GM21423 (cell line): ENCODE results near the gene ZBTB4.

Experiments used
- ATAC-seq: cut with Tn5 transposase; IDR thresholded peaks from one replicate; pipeline ENCODE4 v1.9.1; 2021; ENCODE audit warnings: mild to moderate bottlenecking, moderate library complexity; ENCODE audit not compliant: unreplicated experiment

Gene ZBTB4, protein sequence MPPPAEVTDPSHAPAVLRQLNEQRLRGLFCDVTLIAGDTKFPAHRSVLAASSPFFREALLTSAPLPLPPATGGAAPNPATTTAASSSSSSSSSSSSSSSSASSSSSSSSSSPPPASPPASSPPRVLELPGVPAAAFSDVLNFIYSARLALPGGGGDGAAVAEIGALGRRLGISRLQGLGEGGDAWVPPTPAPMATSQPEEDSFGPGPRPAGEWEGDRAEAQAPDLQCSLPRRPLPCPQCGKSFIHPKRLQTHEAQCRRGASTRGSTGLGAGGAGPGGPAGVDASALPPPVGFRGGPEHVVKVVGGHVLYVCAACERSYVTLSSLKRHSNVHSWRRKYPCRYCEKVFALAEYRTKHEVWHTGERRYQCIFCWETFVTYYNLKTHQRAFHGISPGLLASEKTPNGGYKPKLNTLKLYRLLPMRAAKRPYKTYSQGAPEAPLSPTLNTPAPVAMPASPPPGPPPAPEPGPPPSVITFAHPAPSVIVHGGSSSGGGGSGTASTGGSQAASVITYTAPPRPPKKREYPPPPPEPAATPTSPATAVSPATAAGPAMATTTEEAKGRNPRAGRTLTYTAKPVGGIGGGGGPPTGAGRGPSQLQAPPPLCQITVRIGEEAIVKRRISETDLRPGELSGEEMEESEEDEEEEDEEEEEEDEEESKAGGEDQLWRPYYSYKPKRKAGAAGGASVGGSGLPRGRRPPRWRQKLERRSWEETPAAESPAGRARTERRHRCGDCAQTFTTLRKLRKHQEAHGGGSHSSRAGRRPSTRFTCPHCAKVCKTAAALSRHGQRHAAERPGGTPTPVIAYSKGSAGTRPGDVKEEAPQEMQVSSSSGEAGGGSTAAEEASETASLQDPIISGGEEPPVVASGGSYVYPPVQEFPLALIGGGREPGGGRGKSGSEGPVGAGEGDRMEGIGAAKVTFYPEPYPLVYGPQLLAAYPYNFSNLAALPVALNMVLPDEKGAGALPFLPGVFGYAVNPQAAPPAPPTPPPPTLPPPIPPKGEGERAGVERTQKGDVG

DNA sequence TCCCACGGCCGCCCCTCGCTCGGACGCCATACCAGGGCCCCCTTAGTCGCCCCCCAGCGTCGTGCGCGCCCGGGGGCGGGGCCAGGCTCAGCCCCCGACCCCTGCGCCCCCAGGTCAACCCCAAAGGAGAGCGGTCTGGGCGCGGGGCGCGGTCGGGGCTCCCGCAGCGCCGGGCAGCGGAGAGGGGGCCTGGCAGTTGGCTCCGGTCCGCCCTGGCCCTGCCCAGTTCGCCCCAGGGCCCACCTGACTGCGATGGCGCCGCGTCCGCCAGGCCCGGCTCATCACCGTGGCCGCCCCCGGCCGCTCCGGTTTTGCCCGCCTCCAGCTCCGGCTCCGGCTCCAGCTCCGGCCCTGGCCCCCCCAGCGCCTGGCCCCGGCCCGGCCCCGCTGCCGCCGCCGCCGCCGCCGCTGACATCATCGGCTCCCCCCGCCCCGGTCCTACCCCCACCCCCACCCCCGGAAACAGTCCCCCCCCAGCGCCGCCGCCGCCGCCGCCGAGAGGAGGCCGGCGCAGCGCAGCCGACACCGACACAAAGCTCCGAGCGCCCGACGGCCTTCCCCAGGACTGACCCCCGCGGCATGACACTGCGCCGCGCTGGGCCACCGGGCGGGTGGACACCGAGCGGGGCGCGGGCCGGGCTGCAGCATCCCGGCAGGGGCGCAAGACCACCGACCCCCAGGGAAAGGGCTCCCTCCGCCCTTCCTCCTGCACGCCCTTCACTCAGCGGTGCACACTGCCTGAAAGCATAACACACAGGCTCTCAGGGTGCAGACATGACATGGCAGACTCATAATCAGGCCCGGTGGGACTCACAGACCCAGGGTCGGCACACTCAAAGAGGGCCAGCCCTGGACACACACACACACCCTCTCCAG lies at the start of gene ZBTB4:
TSS of gene ZBTB4 (minus strand) at position 419 of the 876 bp plus-strand sequence. CDS start 12,830 bp downstream, outside the sequence.
- no peak for ATAC-seq

DNA sequence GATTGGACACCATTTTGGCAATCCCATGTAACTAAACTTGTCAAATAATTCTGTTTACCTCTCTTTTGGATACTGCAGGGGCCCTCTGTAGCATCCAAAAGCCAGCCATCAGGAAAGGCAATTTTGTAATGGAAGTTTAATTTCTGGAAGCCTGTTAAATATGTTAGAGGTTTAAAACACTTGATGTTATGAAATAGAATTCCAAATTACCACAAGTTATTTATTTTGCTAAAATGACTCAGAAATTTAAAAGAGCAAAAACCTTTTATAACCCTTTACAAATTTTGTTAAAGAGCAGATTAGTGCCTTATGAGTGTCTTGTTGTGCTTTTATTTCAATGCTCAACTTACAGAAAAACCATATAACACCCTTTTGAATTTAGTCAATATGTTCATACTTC lies 49.4 kb upstream of the ZBTB4 start:
- no peak for ATAC-seq

DNA sequence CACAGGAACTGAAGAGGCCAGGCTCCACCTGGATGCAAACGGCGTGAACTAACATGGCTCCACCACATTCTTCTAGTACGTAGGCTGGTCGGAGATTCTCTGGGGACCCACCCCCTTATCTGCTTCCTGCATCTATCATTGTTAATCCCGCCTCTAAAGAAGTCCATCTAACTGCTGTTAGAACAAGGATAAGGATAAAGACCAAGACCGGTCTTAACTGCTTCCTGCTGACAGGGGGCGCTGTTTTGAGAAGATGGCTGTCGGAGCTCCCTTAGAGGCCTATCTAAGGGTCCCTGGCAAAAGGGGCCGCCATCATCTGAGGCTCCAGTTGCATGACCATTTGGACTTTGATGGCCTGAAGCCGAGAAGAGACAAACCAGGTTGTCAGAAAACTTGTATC lies 43.6 kb upstream of the ZBTB4 start:
- no peak for ATAC-seq

DNA sequence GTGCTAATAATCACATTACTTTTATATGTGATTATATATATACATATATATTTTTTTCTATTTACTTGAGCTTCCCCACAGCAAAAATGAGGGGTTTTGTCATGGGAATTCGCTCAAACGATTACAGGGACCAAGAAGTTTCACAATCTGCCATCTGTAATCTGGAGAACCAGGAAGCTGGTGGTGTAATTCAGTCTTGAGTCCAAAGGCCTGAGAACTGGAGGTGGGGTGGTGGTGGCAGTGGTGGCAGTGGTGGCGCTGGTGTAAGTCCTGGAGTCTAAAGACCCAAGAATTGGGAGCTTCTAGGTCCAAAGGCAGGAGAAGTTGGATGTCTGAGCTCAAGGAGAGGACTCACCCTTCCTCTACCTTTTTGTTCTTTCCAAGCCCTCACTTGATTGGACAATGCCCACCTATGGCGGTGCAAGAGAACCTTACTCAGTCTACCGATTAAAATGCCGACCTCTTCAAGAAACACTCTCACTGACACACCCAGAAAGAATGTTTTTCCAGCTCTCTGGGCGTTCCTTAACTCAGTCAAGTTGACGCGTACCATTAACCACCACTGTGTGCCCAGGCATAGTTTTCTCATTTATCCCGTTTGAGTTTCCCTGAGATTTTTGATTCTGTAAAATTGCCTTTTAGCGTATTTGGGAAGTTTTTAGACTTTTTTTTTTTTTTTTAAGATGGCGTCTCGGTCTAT lies 36.6 kb upstream of the ZBTB4 start:
- ATAC-seq = no peak

DNA sequence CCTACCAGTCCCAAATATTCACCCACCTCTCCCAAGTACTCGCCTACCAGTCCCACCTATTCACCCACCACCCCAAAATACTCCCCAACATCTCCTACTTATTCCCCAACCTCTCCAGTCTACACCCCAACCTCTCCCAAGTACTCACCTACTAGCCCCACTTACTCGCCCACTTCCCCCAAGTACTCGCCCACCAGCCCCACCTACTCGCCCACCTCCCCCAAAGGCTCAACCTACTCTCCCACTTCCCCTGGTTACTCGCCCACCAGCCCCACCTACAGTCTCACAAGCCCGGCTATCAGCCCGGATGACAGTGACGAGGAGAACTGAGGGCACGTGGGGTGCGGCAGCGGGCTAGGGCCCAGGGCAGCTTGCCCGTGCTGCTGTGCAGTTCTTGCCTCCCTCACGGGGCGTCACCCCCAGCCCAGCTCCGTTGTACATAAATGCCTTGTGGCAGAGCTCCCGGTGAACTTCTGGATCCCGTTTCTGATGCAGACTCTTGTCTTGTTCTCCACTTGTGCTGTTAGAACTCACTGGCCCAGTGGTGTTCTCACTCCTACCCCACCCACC lies 34.5 kb upstream of the ZBTB4 start:
- ATAC-seq = no peak

DNA sequence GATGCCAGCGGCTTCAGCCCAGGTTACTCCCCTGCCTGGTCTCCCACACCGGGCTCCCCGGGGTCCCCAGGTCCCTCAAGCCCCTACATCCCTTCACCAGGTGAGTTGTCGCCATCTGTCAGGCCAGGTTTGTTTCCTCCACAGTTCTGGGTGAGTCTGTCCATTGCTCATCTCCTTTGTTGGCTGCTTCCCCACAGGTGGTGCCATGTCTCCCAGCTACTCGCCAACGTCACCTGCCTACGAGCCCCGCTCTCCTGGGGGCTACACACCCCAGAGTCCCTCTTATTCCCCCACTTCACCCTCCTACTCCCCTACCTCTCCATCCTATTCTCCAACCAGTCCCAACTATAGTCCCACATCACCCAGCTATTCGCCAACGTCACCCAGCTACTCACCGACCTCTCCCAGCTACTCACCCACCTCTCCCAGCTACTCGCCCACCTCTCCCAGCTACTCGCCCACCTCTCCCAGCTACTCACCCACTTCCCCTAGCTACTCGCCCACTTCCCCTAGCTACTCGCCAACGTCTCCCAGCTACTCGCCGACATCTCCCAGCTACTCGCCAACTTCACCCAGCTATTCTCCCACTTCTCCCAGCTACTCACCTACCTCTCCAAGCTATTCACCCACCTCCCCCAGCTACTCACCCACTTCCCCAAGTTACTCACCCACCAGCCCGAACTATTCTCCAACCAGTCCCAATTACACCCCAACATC lies 33.6 kb upstream of the ZBTB4 start:
- no peak for ATAC-seq

DNA sequence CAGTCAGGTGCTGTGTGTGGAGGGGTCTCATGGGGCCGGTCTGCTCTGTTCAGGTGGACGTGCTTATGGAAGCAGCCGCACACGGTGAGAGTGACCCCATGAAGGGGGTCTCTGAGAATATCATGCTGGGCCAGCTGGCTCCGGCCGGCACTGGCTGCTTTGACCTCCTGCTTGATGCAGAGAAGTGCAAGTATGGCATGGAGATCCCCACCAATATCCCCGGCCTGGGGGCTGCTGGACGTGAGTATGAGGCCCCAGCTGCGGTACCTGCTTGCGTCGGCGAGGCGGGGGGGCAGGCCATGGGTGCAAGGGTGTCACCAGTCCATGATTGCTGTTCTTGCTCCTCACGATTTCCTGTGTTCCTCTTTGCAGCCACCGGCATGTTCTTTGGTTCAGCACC lies 32.7 kb upstream of the ZBTB4 start:
- ATAC-seq = no peak

DNA sequence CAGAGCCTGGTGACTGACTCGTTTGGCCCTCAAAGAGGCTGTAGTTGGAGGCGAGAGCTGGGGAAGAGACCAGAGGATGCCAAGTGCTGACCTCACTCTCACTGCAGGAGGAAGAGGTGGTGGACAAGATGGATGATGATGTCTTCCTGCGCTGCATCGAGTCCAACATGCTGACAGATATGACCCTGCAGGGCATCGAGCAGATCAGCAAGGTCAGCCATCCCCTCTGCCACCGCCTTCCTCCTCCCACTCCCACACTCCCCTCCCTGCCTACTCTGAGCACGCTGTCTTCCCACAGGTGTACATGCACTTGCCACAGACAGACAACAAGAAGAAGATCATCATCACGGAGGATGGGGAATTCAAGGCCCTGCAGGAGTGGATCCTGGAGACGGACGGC lies 31.7 kb upstream of the ZBTB4 start:
- no peak for ATAC-seq

DNA sequence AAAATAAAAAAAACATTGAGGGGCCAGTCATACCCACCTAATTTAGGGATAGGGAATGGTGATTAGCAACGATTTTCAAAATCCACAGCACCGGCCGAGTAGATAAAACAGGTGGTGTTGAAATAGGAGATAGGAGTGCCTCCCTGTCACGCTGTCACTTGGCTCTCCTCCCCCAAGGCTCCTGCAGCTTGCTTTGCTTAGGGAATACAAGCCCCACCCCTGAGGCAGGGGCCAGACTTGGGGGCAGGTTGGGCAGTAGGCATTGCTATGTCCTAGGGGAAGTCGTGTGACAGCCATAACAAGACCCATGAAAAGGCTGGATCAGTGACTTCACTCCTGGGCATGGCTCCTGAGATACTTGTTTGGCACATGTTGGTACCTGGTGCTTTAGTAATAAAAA lies 30.5 kb upstream of the ZBTB4 start:
- no peak for ATAC-seq

DNA sequence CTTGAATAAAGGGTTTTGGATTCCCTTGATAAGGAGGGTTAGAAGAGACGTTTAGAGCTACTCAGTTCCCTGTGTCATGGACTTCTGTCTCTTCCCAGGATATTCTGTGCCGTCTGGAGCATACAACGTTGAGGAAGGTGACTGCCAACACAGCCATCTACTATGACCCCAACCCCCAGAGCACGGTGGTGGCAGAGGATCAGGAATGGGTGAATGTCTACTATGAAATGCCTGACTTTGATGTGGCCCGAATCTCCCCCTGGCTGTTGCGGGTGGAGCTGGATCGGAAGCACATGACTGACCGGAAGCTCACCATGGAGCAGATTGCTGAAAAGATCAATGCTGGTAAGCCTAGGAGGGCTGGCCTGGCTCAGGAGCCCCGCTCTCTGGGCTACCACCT lies 29.4 kb upstream of the ZBTB4 start:
- ATAC-seq = no peak

DNA sequence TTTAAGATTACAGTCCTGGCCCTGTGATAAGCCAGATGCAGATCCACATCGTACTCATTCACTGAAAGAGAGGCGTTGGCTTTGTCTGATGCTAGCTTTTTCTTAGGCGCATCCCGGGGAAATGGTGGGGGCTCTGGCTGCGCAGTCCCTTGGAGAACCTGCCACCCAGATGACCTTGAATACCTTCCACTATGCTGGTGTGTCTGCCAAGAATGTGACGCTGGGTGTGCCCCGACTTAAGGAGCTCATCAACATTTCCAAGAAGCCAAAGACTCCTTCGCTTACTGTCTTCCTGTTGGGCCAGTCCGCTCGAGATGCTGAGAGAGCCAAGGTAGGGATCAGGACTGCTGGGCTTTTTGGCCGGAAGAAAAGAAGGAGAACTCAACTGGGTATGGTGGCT lies 28.7 kb upstream of the ZBTB4 start:
- ATAC-seq = no peak

DNA sequence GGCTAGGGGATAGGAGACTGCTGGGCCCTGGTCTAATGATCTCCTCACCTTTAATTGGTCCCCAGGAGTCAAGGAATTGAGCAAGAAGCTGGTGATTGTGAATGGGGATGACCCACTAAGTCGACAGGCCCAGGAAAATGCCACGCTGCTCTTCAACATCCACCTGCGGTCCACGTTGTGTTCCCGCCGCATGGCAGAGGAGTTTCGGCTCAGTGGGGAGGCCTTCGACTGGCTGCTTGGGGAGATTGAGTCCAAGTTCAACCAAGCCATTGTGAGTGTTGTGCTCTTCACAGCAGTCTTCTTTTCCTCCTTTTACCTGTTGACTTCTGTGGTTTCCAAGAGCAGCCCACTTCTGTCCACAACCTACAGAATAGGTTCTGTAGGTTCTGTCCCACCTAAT lies 24.1 kb upstream of the ZBTB4 start:
- ATAC-seq = no peak

DNA sequence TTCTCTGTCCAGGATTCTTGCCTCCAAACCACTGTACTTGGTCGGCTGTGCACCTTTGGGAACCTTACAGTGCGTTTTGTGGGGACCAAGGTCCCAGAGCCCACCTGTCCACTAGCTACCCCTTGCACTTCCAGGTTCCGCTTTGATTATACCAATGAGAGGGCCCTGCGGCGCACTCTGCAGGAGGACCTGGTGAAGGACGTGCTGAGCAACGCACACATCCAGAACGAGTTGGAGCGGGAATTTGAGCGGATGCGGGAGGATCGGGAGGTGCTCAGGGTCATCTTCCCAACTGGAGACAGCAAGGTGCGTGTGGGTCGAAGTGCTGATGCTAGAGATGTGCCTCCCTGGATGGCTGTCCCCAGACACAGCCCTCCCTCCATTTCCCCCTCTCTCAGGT lies 23.6 kb upstream of the ZBTB4 start:
- no peak for ATAC-seq

DNA sequence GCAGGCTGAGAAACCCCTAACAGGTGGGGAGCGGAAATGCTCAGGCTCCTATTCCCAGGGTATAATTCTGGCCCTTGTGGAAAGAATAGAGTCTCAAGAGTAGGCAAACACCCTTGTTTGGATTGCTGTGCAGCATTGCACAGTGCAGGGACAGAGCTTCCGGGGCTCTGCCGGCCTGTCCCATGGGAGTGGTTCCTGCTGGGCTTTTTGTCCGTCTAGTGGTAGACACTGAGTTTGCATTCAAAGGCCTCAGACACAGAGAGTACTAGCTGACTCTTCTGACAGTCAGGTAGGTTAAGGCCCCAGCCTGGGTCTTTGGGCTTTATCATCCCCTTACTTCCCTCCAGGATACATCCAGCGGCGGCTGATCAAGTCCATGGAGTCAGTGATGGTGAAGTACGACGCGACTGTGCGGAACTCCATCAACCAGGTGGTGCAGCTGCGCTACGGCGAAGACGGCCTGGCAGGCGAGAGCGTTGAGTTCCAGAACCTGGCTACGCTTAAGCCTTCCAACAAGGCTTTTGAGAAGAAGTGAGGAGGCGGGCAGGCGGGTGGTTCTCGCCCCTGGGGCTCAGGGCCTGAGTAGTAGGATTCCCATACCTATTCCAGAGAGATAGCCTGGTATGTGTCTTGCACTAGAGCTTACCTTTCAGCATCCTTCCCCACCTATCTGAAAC lies 22.9 kb upstream of the ZBTB4 start:
- no peak for ATAC-seq

DNA sequence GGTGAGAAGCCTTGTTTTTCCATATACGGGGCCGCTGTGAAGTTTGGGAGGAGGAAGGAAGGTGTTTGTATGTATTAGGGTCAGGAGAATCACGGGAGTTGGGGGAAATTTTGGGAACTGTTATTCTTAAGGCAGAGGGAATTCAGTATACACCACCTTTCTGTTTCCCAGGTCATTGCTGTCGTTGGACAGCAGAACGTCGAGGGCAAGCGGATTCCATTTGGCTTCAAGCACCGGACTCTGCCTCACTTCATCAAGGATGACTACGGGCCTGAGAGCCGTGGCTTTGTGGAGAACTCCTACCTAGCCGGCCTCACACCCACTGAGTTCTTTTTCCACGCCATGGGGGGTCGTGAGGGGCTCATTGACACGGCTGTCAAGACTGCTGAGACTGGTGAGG lies 22.3 kb upstream of the ZBTB4 start:
- ATAC-seq = no peak

DNA sequence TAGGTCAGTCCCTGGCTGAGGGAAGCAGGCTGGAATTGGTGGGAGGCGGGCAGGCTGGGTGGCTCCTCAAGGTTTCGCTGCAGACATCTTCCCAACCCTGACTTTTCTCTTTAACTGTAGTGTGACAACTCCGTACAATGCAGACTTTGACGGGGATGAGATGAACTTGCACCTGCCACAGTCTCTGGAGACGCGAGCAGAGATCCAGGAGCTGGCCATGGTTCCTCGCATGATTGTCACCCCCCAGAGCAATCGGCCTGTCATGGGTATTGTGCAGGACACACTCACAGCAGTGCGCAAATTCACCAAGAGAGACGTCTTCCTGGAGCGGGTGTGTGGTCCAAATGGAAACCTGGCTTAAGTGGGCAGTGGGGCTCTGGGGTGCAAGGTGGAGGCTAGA lies 19.7 kb upstream of the ZBTB4 start:
- ATAC-seq = no peak

DNA sequence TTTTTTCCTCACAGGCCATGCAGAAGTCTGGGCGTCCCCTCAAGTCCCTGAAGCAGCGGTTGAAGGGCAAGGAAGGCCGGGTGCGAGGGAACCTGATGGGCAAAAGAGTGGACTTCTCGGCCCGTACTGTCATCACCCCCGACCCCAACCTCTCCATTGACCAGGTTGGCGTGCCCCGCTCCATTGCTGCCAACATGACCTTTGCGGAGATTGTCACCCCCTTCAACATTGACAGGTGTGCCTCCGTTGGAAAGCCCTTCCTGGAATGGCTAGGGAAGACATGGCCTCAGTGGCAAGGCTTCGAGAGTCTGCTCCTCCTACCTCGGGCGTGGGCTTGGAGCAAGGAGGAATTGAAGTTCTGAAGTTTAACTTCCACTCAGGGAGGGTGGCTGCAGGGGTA lies 18.2 kb upstream of the ZBTB4 start:
- ATAC-seq = no peak

DNA sequence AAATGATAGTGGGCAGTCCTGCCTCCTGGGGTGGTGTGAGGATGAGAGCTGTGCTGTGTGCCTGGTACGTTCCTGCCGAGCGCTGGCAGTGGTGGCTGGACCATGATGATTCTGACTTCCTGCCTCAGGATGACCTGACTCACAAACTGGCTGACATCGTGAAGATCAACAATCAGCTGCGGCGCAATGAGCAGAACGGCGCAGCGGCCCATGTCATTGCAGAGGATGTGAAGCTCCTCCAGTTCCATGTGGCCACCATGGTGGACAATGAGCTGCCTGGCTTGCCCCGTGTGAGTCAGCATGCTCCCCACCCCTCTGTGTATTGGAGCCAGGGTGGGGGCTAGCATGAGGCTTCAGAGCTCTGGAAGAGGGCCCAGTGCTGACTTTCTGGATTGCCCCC lies 17.8 kb upstream of the ZBTB4 start:
- ATAC-seq = no peak
